Mesenchymal stem cell (in vitro differentiated cells and primary cell): ENCODE results near the gene NOTCH3.

ENCODE experiments used
- DNase-seq: peaks from one replicate; pipeline ENCODE4 v3.0.0-alpha.2; 2013
- H2AFZ ChIP-seq: one replicate; pipeline ENCODE4 v1.6.1; 2013; ENCODE audit warnings: low read depth, mild to moderate bottlenecking, control low read depth, inconsistent platforms, low read length, moderate library complexity
- H2AK5ac ChIP-seq: 2 replicates; pipeline ENCODE4 v1.6.1; 2013; ENCODE audit warnings: low read length, moderate library complexity, mild to moderate bottlenecking, inconsistent platforms; ENCODE audit not compliant: severe bottlenecking
- H2BK120ac ChIP-seq: one replicate; pipeline ENCODE4 v1.6.1; 2013; ENCODE audit warnings: low read depth, mild to moderate bottlenecking, inconsistent platforms, low read length, moderate library complexity
- H2BK12ac ChIP-seq, 2 experiments: one replicate each; pipeline ENCODE4 v1.6.1; 2013; ENCODE audit warnings: inconsistent platforms in 2 of 2, low read length in 2 of 2, mild to moderate bottlenecking in 2 of 2, moderate library complexity in 2 of 2, control low read depth in 1 of 2
- H2BK15ac ChIP-seq: one replicate; pipeline ENCODE4 v1.6.1; 2013; ENCODE audit warnings: mild to moderate bottlenecking, low read depth, inconsistent platforms; ENCODE audit not compliant: poor library complexity, severe bottlenecking
- H2BK5ac ChIP-seq: 2 replicates; pipeline ENCODE4 v1.6.1; 2013; ENCODE audit warnings: low read depth, mild to moderate bottlenecking, low read length, control low read depth, inconsistent platforms; ENCODE audit not compliant: poor library complexity, severe bottlenecking
- H3K14ac ChIP-seq, 2 experiments: one replicate each; pipeline ENCODE4 v1.6.1; 2013; ENCODE audit warnings: inconsistent platforms in 2 of 2, low read length in 2 of 2, control low read depth in 1 of 2, mild to moderate bottlenecking in 1 of 2, moderate library complexity in 1 of 2
- H3K18ac ChIP-seq, 2 experiments: one replicate each; pipeline ENCODE4 v1.6.1; 2013; ENCODE audit warnings: inconsistent platforms in 2 of 2, low read length in 2 of 2, control low read depth in 1 of 2, low read depth in 1 of 2, mild to moderate bottlenecking in 1 of 2
- H3K23ac ChIP-seq, 2 experiments: one replicate each; pipeline ENCODE4 v1.6.1; 2013; ENCODE audit warnings: inconsistent platforms in 2 of 2, low read length in 2 of 2, mild to moderate bottlenecking in 2 of 2, moderate library complexity in 2 of 2, control low read depth in 1 of 2
- H3K27ac ChIP-seq: 2 replicates; pipeline ENCODE4 v1.5.1; 2013; ENCODE audit warnings: mild to moderate bottlenecking, moderate library complexity, low read length, control low read depth, inconsistent platforms; ENCODE audit not compliant: poor library complexity, severe bottlenecking
- H3K27me3 ChIP-seq, 2 experiments: 2 replicates each; pipeline versions ENCODE4 v1.6.1 to v1.7.0; 2013; ENCODE audit warnings: low read length in 2 of 2, mild to moderate bottlenecking in 2 of 2, moderate library complexity in 2 of 2, control low read depth in 1 of 2, inconsistent platforms in 1 of 2; ENCODE audit not compliant: control insufficient read depth in 1 of 2, insufficient read depth in 1 of 2
- H3K36me3 ChIP-seq, 2 experiments: 2 replicates each; pipeline versions ENCODE4 v1.6.1 to v1.7.0; 2013; ENCODE audit warnings: low read length in 2 of 2, control low read depth in 1 of 2, inconsistent platforms in 1 of 2, low read depth in 1 of 2, mild to moderate bottlenecking in 1 of 2; ENCODE audit not compliant: insufficient read depth in 2 of 2, control insufficient read depth in 1 of 2
- H3K4ac ChIP-seq, 2 experiments: one replicate each; pipeline ENCODE4 v1.6.1; 2013; ENCODE audit warnings: inconsistent platforms in 2 of 2, low read length in 2 of 2, mild to moderate bottlenecking in 2 of 2, moderate library complexity in 2 of 2, control low read depth in 1 of 2, low read depth in 1 of 2
- H3K4me1 ChIP-seq: 2 replicates; pipeline ENCODE4 v1.6.1; 2013; ENCODE audit warnings: low read depth, low read length, control low read depth; ENCODE audit not compliant: control insufficient read depth, insufficient read depth
- H3K4me2 ChIP-seq: 2 replicates; pipeline ENCODE4 v1.6.1; 2013; ENCODE audit warnings: low read length, mild to moderate bottlenecking, inconsistent platforms; ENCODE audit not compliant: poor library complexity, severe bottlenecking
- H3K4me3 ChIP-seq, 2 experiments: 2 replicates each; pipeline versions ENCODE4 v1.5.1 to v1.7.0; 2013; ENCODE audit warnings: low read length in 2 of 2, mild to moderate bottlenecking in 2 of 2, control low read depth in 1 of 2, low read depth in 1 of 2; ENCODE audit not compliant: insufficient read depth in 1 of 2
- H3K79me1 ChIP-seq: replicated peaks from 2 replicates; pipeline ENCODE4 v1.6.1; 2013; ENCODE audit warnings: mild to moderate bottlenecking, control low read depth, low read length, inconsistent platforms; ENCODE audit not compliant: poor library complexity, severe bottlenecking
- H3K9ac ChIP-seq: 2 replicates; pipeline ENCODE4 v1.7.0; 2013; ENCODE audit warnings: mild to moderate bottlenecking, low read length, moderate library complexity
- H3K9me3 ChIP-seq: 2 replicates; pipeline ENCODE4 v1.7.0; 2013; ENCODE audit warnings: mild to moderate bottlenecking, low read length; ENCODE audit not compliant: control insufficient read depth
- H4K8ac ChIP-seq: one replicate; pipeline ENCODE4 v1.6.1; 2013; ENCODE audit warnings: inconsistent platforms, mild to moderate bottlenecking, low read length, moderate library complexity
- H4K91ac ChIP-seq: one replicate; pipeline ENCODE4 v1.6.1; 2013; ENCODE audit warnings: mild to moderate bottlenecking, low read length, inconsistent platforms
- WGBS: methylation state at CpG from one replicate; pipeline ENCODE4 v1.1.7; 2013; ENCODE audit warnings: mixed read lengths; 5-methylcytosine and 5-hydroxymethylcytosine counted together

Gene NOTCH3

GRCh38 chr19:15155296-15155695 lies 45.5 kb downstream of the NOTCH3 start:
- Histone ChIP-seq H3K27me3 (peaks cover 8 to 19% of the 10 kb centered on the region in 2 experiments), H2BK12ac (no peak overlapping the region), H3K23ac (no peak overlapping the region), H4K8ac (no peak overlapping the region), H2BK15ac (no peak overlapping the region), H3K4me2 (no peak overlapping the region), H4K91ac (no peak overlapping the region), H3K9me3 (peaks cover 23% of the 10 kb centered on the region), H3K9ac (no peak overlapping the region), H3K27ac (no peak overlapping the region), H3K4me3 (no peak overlapping the region), H3K18ac (no peak overlapping the region), H3K36me3 (no peaks in the 10 kb centered on the region), H2AFZ (no peak overlapping the region), H2AK5ac (no peak overlapping the region), H3K14ac (no peak overlapping the region), H2BK5ac (no peak overlapping the region), H3K4me1 (peaks cover 3% of the 10 kb centered on the region), H3K4ac (no peak overlapping the region), H3K79me1 (no peaks in the 10 kb centered on the region), H2BK120ac (no peak overlapping the region)
- 84% methylated on average over 5 of the region's 5 CpGs for WGBS
- no peak for DNase-seq

DNA sequence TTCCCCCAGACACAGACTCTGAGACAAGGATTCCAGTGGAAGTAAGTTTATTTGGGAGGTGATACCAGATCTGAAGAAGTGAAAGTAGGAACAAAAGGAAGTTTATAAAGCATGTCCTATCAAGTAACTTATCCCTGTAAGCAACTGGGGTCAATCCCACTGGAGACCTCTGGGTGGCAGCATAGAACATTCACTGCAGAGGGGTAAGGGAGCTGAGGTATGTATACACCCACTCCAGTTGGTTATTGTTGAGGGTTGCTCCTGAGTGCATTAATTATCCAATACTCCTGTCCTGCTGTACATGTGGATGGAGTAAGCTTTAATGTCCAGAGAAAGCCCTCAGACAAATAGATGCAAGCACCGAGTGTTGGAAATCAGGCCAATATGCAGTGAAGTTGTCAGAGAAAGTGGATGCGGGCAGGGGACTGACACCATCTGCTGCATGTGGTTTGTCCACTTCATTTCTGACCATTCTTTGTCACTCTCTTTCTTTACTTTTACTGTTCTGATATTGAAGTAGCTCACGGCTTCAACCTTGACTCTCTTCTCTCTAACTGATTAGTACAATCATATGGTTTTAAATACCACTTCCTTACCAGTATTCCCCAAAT lies 46.7 kb downstream of the NOTCH3 start:
- peak; percentile 78 for DNase-seq
- H2AK5ac ChIP-seq: no peak overlapping the region
- no peak overlapping the region for H3K23ac ChIP-seq
- H3K14ac ChIP-seq: no peak overlapping the region
- H2AFZ ChIP-seq: no peak overlapping the region
- no peak overlapping the region for H3K4me3 ChIP-seq
- peaks cover 11 to 27% of the 10 kb centered on the region in 2 experiments for H3K27me3 ChIP-seq
- no peak overlapping the region for H3K9ac ChIP-seq
- no peak overlapping the region for H2BK15ac ChIP-seq
- no peaks in the 10 kb centered on the region for H3K36me3 ChIP-seq
- no peaks in the 10 kb centered on the region for H3K79me1 ChIP-seq
- H4K8ac ChIP-seq: no peak overlapping the region
- H3K9me3 ChIP-seq: peaks cover 16% of the 10 kb centered on the region
- no peak overlapping the region for H2BK5ac ChIP-seq
- H3K4me1 ChIP-seq: peaks cover 3% of the 10 kb centered on the region
- no peak overlapping the region for H4K91ac ChIP-seq
- H3K4me2 ChIP-seq: no peak overlapping the region
- WGBS: 78% methylated on average over 3 of the region's 3 CpGs
- H2BK120ac ChIP-seq: no peak overlapping the region
- no peak overlapping the region for H3K4ac ChIP-seq
- no peak overlapping the region for H3K27ac ChIP-seq
- H2BK12ac ChIP-seq: no peak overlapping the region
- H3K18ac ChIP-seq: no peak overlapping the region

DNA sequence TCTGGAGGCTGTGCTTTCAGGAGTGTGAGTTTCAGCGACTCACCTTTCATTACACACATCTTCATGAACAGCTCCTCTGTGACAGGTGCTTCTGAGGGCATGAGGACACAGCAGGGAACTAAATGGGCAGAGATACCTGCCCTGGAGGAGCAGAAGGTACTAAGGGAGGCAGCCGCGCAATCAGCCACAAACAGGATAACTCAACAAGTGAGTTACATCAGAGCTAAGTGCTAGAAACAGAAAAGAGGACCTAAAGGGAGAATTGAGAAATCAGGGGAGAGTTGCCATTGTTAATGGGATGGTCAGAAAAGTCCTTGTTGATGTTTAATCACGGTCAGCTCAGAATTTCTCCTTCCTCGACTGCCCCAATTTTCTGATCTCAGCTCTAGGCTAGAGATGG lies 51.1 kb downstream of the NOTCH3 start:
- 98% methylated on average over 3 of the region's 5 CpGs for WGBS
- no peak for DNase-seq
- no peak overlapping the region for H2BK120ac ChIP-seq
- no peak overlapping the region for H3K18ac ChIP-seq
- H2BK15ac ChIP-seq: no peak overlapping the region
- no peak overlapping the region for H3K9ac ChIP-seq
- H3K9me3 ChIP-seq: no peaks in the 10 kb centered on the region
- no peaks in the 10 kb centered on the region for H3K79me1 ChIP-seq
- no peak overlapping the region for H4K91ac ChIP-seq
- peaks cover 3% of the 10 kb centered on the region for H3K4me1 ChIP-seq
- peaks cover 21 to 34% of the 10 kb centered on the region in 2 experiments for H3K27me3 ChIP-seq
- H3K23ac ChIP-seq: no peak overlapping the region
- peak overlapping the region in 1 of 2 experiments; percentile 50 for H3K14ac ChIP-seq
- H4K8ac ChIP-seq: no peak overlapping the region
- H2AK5ac ChIP-seq: no peak overlapping the region
- no peak overlapping the region for H3K27ac ChIP-seq
- no peak overlapping the region for H2BK5ac ChIP-seq
- no peak overlapping the region for H3K4ac ChIP-seq
- no peak overlapping the region for H2AFZ ChIP-seq
- H3K4me2 ChIP-seq: no peak overlapping the region
- H2BK12ac ChIP-seq: no peak overlapping the region
- H3K4me3 ChIP-seq: no peak overlapping the region
- H3K36me3 ChIP-seq: no peaks in the 10 kb centered on the region

GRCh38 chr19:15147090-15147489 lies 53.7 kb downstream of the NOTCH3 start:
- no peak overlapping the region for H3K27ac ChIP-seq
- H3K36me3 ChIP-seq: no peaks in the 10 kb centered on the region
- H2BK5ac ChIP-seq: no peak overlapping the region
- H2BK120ac ChIP-seq: no peak overlapping the region
- WGBS: 92% methylated on average over 1 of the region's 1 CpG
- H3K4me1 ChIP-seq: peaks cover 2% of the 10 kb centered on the region
- H2BK12ac ChIP-seq: no peak overlapping the region
- no peak overlapping the region for H3K4ac ChIP-seq
- no peak overlapping the region for H4K91ac ChIP-seq
- no peak overlapping the region for H2AFZ ChIP-seq
- H3K23ac ChIP-seq: no peak overlapping the region
- no peak overlapping the region for H3K9ac ChIP-seq
- H2BK15ac ChIP-seq: no peak overlapping the region
- H3K27me3 ChIP-seq: peaks cover 13 to 18% of the 10 kb centered on the region in 2 experiments
- H3K18ac ChIP-seq: no peak overlapping the region
- no peak overlapping the region for H3K4me3 ChIP-seq
- no peak overlapping the region for H3K4me2 ChIP-seq
- H2AK5ac ChIP-seq: no peak overlapping the region
- no peak overlapping the region for H3K14ac ChIP-seq
- H3K9me3 ChIP-seq: peaks cover 4% of the 10 kb centered on the region
- no peaks in the 10 kb centered on the region for H3K79me1 ChIP-seq
- H4K8ac ChIP-seq: no peak overlapping the region
- DNase-seq: no peak
